HL-60 (cell line): ENCODE results near the gene NDUFB5.

Experiments used
- CTCF ChIP-seq: IDR thresholded peaks from one replicate; pipeline ENCODE4 v1.5.1; 2011; ENCODE audit warnings: low read length, control low read depth, inconsistent platforms; ENCODE audit not compliant: insufficient read depth
- GABPA ChIP-seq: IDR thresholded peaks from 2 replicates; pipeline ENCODE4 v1.6.1; 2012; ENCODE audit warnings: low read depth
- POLR2AphosphoS5 ChIP-seq: IDR thresholded peaks from 2 replicates; pipeline ENCODE4 v1.6.1; 2012; ENCODE audit warnings: low read depth
- REST ChIP-seq: IDR thresholded peaks from 2 replicates; pipeline ENCODE4 v1.6.1; 2012; ENCODE audit warnings: low read depth; ENCODE audit not compliant: insufficient replicate concordance

GRCh38 chr3:179652447-179653095 is 48.0 kb downstream of the NDUFB5 start, which contains the start of gene USP13:
- TF ChIP-seq CTCF (no peak), POLR2AphosphoS5 (no peak), GABPA (no peak), REST (no peak)
